A204.1 (cell line): ENCODE data around the gene CEP68.
"Not testable (repeated sequence)": the region's sequence is repeated elsewhere in the genome, so short reads cannot be mapped to it uniquely, and the experiment has no call there.

ENCODE experiments used
- FAIRE-seq: peaks from 2 replicates; lab custom pipeline; 2012; peaks lifted over from hg19 to GRCh38; lab: Jason Lieb, UNC

Gene CEP68

DNA sequence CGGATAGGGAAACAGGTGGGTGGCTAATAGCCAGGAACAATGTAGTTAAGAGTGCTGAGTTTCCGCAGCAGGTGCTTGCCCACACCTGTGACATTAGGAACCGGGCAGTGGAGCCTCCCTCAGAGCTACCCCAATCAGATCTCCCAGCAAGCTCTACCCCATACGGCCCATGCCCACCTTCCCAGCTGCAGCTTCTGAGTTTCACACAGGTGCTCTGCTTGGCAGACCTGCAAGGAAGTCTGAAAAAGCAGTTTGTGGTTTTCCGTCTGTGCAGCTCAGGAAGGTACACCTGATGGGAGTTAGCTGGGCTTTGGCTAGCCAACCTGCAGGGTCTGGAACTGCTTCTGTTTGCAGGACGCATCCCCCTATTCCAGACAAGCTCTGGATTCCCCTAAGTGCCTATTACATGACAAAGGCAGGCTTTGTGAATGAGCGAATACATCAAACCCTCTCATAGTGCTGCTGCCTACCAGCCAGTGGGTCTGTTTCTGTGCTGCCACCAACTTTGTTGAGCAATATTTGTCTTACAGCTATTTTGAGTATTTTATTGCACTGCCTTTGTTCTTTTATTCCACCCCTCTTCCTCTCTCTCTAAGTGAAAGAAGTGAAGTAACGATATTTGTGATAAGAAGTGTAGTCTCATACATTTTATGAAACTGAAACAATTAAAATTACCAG lies 24.7 kb upstream of the CEP68 start:
- FAIRE-seq = no peak

DNA sequence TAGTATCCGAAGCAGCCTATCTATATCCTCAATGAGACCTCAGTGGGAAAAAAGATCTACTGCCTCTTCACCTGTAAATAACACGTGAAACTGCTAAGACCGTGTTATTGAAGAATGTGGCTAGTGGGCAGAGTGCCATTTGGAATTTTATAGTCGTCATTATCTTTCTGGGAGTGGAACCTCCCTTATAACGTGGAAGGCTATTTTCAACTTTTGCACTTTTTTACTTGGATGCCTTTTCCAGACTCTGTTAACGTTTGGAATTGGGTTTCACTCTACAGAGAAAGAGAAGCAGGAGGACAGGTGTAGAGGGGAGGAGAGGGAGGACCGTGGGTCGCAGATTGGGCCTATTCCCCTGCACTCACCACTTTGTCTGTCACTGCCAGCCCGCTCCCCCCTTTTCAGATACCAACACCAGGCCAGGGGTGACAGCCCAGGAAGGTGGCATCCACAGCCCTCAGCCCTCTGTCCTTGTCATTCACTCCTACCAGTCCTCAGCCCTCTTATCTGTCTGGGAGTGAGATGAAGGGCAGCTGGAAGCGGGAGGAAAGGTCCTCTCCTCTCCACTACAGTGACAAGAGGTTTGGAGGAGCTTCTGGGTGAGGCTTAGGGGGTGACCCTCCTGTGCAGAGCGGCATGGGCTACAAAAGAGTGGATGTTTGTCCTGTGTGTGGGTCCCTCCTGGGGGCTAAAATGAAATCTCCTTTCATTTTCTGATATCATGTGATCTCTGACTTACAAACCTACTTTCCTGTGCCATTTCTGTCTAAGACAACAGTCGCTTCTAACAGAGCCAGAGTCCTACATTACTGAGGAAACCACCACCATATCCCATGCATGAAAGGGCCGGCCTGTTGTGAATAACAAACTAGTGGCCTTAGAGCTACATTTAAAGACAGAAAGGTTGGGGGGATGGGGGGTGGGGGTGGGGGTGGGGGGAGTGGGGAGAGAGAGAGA lies 23.9 kb upstream of the CEP68 start:
- no peak for FAIRE-seq

DNA sequence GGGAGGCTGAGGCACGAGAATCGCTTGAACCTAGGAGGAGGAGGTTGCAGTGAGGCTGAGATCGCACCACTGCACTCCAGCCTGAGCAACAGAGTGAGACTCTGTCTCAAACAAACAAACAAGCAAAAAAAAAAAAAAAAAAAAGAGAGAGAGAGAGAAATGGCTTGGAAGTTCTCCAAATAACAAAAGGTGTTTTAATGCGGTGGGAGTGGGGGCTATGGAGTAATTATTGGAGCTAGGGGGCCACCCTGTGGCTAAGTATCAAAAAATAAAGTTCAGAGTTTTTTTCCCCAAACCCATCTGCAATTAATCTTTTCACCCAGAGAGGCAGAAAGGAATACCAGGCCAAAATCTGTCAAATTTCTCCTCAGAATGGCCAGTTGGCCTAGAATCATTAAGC lies 23.0 kb upstream of the CEP68 start:
- FAIRE-seq = no peak

DNA sequence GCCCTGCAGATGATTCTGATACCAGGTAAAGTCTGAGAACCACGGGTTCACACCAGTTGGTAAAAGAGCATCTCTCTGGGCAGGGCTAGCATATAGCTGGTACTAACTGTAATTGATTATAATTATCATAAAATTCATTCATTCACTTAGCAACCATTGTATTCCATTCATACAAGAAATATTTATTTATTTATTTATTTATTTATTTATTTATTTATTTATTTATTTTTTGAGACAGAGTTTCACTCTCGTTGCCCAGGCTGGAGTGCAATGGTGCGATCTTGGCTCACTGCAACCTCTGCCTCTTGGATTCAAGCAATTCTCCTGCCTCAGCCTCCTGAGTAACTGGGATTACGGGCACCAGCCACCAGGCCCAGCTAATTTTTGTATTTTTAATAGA lies 22.5 kb upstream of the CEP68 start:
- not testable (repeated sequence) for FAIRE-seq

DNA sequence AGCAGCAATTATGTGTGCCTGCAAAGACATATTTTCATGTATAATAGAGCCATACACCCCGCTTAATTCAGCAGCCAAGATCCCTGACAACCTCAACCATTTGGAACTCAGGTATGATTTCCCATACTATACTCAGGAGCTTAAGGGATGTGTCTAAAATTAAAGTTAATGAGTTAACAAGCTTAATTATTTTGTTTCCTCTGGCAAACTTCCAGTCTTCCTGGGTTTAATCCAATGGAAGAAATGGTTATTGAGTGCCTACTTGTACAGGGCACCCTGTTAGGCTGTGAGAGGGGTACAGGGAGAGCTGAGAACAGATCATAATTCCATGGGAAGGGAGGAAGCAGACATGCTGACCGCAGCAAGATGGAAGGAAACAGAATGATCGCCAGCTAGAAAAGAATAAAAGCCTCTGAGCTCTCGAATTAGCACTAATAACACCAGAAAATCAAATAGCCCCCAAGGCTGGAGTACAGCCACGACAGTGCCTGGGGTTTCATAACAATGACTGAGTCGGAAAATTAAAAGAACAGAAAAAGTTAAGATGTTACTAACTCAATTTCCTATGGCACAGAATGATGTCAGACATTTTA lies 20.8 kb upstream of the CEP68 start:
- no peak for FAIRE-seq

DNA sequence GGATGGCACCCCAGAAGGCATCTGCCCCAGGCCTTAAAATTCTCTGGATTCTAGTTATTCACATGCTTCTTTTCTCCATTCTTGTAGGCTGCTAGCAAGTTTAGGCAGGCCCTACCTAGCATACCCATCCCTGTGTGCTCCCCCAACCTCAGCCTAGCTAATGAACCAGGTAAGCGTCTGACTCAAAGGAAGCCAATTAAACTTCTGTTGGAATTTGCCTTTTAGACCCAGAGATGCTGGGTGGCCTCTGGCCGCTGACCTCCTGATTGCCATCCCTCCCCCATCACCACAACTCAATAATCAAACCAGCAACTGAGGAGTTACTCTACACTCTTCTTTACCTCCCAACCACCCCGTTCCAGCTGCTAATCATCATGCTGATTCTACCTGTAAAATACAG lies 19.0 kb upstream of the CEP68 start:
- no peak for FAIRE-seq

DNA sequence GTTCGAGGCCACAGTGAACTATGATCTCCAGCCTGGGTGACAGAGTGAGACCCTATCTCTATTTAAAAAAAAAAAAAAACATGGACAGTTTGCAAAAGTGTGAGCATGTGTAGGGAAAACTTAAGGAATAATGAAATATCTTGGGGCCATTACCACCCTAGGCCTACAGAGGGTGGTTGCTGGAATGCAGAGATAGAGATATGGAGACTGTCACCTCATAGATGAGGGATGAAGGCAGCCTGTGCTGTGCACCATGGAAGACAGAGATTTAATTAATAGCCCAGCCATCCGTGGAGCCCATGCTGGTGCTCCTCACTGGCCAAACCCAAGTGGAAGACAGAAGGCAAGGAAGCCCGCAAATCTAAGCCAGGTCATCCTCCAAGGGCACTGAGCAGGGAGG lies 16.6 kb upstream of the CEP68 start:
- no peak for FAIRE-seq

DNA sequence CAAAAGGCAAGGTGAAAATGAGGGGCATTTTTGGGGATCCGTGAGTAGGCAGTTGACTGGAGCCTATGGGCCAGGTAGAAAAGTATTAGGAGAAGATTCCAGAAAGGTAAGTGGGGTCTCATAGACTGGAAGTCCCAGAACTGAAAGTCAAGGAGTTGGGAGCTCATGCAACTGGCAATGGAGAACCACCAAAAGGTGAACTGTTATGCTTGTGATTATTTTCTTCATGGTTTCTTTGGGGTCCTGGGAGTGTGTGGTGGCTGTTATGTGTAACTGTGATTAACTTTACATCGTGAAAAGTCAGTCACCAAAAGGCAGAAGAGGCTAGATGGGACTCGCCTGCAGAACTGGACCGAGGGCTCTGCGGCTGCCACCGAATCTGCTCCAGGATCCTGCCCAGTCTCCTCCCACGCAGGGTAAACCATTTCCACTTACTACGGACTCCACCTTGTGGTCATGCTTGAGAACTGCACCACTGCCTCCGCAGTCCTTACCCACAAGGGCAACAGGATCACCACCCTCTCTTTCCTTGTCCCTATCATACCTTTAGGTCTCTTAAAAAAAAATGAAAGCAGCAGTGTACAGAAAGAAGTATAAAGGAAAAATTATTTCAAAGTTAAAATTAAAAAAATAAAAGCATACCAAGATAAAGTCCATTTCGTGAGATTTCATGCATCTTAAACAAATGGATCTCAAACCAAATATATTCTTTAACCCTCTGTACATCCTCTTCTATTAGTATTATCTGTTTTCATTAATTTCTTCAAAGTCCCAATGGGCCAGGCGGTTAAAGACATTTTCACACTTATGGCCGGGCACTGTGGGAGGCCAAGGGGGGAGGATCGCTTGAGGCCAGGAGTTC lies 15.6 kb upstream of the CEP68 start:
- peak; percentile 64 for FAIRE-seq

DNA sequence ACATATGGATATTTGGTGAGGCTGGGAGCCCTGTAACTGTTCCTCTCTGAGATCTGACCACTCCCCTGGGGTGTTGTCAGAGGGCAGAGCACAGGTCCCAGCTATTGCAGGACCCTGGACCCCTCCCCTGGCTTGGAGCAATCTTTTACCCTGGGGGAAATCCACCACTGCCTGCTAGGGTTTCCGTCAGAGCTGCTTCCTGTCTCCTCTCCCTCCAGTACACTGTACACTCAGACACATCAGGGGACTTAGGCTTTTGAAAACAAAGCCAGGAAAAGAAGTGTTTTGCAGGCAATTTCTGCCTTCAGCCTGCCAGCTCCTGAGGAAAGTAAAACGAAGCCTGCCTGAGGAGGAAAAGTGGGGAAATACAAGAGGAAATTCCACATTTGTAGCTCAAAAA lies 13.2 kb upstream of the CEP68 start:
- FAIRE-seq = no peak

DNA sequence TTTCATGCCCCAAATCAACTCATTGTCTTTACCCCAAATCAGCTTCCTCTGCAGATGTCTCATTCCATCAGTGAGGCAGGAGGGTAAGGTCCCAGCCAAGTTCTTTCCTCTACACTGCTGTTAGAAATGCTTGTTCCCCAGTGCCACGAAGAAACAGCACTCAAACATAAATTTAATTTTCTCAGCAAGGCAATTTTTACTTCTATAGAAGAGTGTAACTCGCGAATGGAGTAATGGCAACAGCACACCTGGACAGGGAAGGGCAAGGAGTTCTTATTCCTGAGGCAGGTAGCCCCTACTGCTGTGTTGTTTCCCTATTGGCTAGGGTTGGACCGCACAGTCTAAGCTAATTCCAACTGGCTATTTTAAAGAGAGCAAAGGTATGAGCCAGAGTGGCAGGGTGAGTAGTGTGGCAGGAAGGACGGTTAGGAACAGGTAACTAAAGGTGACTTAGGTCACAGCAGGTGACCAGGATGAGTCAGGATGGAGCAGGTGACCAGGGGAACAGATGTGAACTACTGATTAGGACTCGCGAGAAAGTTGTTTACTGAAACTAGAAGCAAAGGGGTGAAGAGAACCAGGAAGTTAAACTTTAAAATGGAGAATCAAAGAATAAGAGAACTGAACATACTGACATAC lies 12.0 kb upstream of the CEP68 start:
- no peak for FAIRE-seq

DNA sequence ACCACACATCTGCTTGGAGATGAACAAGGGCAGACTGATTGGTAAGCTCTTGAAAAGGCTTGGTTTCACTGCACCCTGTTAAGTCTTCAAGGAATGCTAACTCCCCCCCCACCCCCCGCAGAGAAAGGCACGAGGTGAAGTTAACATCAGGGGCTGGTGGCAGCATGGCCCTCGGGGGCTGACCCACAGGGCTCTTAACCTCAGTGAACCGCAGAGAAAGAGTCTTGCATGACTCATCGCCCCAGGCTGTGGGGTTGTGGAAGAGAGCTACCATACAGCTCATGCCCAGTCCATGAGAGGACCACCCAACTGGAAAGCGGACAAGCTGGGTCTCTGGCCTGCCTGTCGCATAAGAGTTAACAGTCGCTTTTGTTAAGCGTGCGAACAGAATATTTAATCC lies 10.6 kb upstream of the CEP68 start:
- no peak for FAIRE-seq

DNA sequence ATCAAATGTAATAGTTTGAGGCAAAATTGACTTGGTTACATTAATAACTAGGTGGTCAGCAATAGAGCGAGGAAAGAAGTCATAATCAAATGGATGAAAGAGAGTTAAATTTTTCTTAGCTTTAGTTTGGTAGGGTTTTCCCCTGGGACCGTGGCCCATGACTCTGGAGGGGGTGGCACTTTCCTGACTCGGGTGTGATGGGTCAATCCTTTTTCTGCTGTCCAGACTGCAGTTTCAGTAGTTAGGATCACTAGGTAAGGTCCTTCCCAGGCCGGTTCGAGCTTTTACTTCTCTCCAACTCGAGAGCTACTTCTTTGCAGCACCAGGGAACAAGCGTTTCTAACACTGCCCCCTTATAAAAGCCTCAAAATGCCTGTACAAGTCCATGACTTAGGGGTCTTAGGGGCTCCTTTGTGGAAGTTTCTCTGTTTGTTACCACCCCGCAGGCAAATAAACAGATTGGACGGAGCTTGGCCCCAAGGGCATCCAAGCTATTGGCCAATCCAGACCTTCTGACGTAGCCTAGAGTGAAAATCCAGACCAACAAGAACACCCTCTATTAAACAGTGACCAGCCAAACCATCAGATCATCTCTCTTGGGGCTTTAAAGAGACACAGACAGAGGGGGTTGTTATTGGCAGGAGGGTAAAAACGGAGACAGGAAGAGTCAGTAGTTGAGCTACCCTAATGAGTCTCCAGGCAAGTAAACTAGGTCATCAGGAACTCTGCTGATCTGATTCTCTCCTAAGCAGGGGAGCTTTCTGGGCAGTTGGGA lies 9.4 kb upstream of the CEP68 start:
- FAIRE-seq = no peak

DNA sequence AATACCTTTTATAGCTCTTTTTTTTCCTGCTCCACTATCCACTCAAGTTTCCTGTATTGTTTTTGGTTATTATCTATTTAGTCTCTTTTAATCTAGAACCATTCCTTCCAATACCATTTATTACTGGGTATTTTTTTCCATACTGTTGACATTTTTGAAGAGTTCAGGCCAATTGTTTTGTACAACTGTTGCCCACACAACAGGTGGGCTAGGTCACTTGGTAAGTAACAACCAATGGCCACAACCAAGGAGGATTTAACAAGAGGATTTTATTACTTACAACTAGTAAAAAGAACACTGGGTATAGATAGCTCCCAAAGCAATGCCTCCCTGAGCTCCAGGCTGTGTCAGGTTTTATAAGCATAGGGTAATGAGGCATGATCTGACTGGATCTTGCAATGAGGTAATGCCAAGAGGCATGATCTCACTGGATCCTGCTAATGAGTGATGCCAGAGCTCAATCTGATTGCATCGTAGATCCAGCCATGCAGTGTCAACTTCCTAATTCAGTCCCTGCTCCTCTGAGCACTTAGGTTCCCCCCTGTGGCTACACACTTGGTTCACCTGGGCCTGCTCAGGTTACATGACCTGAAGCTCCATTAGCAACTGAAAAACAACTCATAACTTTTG lies 7.1 kb upstream of the CEP68 start:
- FAIRE-seq = no peak

DNA sequence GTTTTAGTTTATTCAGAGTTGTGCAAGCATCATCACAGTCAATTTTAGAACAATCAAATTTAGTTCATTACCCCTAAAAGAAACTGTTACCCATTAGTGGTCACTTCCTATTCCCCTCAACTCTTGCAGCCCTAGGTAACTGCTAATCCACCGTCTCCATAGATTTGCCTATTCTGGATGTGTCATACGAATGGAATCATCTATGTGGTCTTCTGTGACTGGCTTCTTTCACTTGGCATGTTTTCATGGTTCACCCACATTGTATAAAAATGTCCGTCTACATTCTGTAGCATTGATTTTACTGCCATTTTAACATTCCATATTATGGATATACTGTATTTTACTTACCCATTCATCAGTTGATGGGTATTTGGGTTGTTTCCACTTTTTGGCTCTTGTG lies 5.3 kb upstream of the CEP68 start:
- FAIRE-seq = no peak

DNA sequence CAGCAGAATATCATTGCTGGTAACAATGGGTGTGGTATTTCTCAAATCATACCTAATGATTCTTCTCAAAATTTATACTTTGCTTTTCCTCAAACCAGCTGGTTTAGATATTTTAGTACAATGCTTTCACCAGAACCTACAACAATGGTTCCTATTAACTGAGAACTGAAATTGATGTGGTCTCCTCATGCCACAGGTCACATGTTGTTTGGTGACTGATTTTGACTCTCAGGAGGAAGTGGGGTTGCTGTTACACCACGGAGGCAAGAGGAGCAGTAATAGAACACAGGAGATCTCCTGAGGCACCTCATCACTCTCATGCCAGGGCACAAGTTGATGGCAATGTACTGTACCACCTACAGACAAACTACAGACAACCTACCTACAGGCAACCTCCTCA lies 3.0 kb upstream of the CEP68 start:
- FAIRE-seq = no peak

DNA sequence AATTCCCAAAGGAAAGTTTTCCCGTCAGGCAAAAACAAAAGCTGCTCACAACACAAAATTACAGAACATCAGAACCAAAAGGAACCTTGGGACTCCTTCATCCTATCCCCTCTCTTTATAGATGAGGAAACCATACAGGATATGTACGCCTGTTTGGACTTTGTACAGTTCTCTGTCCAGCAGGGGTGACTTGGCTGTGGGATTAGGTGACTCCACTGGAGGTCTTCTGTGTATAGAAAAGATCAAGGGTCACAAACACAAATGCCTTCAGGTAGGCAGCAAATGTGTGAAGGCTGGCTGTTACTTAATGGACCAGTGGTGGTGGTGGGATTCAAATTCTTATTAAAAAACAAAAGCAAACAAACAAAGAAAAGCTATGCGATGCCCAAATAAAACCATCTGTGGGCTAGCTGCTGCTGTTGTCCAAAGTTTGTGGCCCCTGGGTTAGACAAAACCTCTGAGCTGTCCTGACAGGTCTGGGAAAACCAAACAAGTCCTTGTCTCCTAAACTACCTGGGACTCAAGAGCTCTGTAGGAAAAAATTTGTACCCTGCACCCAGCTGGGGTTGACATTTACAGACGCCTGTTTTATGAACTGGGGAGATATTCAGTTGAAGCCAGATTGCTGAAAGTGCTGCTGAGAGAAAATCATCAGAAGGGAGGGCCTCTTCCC lies 1.3 kb upstream of the CEP68 start:
- no peak for FAIRE-seq

DNA sequence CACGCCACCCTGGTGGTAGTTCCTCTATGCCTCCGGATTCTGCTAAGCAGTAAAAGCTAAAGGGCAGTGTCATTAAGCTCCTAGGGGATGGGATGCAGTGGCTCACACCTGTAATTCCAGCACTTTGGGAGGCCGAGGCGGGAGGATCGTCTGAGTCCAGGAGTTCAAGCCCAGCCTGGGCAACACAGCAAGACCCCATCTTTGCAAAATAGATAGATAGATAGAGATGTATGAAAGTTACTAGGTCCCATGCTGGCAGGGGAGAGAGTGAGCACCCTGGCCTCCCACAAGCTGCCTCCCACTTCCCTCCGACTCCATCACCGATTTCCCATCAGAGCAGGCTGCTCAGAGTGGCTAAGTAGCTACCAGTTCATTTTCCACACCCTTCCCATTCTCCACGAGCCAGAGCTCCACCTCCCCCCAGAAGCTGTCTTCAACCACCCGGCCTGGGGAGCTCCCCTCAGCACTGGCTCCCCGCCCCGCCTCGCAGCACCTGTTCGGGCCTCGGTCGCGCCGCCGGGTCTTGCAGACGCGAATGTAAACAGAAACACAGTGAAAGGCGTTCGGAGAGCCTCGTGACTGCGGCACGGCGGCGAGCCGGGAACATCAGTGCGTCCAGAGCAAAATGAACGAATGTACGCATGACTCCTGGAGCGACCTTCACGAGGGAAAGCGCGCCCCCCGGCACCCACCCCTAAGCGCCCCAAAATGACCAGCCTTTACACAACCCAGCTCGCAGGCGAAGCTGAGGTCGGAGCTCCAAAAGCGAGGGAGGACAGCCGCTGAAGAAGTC lies 598 bp upstream of the CEP68 start:
- no peak for FAIRE-seq

DNA sequence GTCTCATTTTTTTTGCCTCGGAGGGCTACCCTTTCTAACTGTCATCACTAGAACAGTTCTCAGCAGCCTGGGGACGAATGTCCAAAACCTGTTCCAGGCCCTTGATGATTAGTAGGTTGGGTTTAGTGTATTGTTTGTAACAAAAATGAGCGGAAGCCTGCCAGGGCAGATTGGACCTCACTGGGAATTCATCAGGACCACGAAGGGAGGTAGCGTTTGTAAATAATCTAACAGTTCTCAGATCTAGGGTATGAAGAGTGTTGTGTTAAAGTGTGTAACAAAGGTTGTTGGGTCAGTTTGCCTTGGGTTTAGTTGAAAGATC lies 799 bp downstream of the CEP68 start:
- no peak for FAIRE-seq

DNA sequence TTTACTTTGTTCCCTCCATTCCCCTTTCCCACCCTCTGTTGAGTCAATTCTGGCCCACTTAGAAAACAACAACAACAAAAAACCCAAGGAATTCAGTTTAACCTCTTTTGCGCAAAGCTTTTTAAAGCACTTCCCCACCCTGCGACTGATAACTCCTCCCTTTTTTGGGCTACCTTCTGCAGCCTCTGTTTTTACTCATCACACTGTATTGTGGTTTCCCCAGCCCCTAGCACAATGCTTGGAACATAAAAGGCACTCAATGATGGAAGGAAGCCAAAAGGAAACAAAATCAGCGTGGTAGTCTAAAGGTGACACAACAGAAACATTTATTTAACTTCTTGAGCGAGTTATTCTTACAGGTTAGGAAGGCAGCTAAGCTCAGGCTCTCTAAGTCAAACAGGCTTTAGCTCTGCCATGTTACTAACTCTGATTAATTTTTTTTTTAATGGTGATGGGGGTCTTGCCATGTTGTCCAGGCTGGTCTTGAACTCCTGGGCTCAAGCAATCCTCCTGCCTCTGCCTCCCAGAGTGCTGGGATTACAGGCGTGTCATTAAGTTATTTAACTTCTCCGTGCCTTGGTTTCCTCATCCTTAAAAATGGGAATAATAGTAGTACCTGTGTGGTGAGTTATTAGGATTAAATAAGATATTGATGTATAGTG lies 1.3 kb downstream of the CEP68 start:
- FAIRE-seq = no peak
